Embryonic facial prominence (tissue), 1 donor: ENCODE results near the gene UGP2.
"Not testable (repeated sequence)": the region's sequence is repeated elsewhere in the genome, so short reads cannot be mapped to it uniquely, and the experiment has no call there.

Experiments used
- DNase-seq: peaks from one replicate; pipeline ENCODE4 v3.0.0-alpha.2; 2016; ENCODE audit errors: extremely low spot score

UGP2 gene

GRCh38 chr2:63840081-63840784, 1.5 kb upstream of the UGP2 start:
- DNase-seq, result no peak

- DNase-seq, result peak; percentile 93
Observed at GRCh38 chr2:63840785-63841253, 877 bp upstream of the UGP2 start.

GRCh38 chr2:63842149-63843061, 709 bp downstream of the UGP2 start:
- DNase-seq, result no peak

GRCh38 chr2:63843093-63843492, 1.4 kb downstream of the UGP2 start:
- DNase-seq, result no peak

GRCh38 chr2:63843791-63844190, 2.1 kb downstream of the UGP2 start:
- no peak for DNase-seq

GRCh38 chr2:63844616-63845015, 2.9 kb downstream of the UGP2 start:
- DNase-seq, result no peak

- DNase-seq, result no peak
Observed at GRCh38 chr2:63845866-63846265, 4.2 kb downstream of the UGP2 start.

GRCh38 chr2:63846487-63846886, 4.8 kb downstream of the UGP2 start:
- no peak for DNase-seq

- not testable (repeated sequence) for DNase-seq
Observed at GRCh38 chr2:63847571-63847970, 5.9 kb downstream of the UGP2 start.

- DNase-seq, result no peak
Observed at GRCh38 chr2:63849381-63850203, 7.9 kb downstream of the UGP2 start.

GRCh38 chr2:63850204-63850571, 8.5 kb downstream of the UGP2 start:
- no peak for DNase-seq

GRCh38 chr2:63850649-63851048, 9.0 kb downstream of the UGP2 start:
- no peak for DNase-seq

- no peak for DNase-seq
Observed at GRCh38 chr2:63851691-63852311, 10.1 kb downstream of the UGP2 start.

GRCh38 chr2:63853527-63854310, 12.0 kb downstream of the UGP2 start:
- no peak for DNase-seq

- no peak for DNase-seq
Observed at GRCh38 chr2:63855418-63856302, 14.0 kb downstream of the UGP2 start.

- DNase-seq, result no peak
Observed at GRCh38 chr2:63856303-63856603, 14.6 kb downstream of the UGP2 start.

- no peak for DNase-seq
Observed at GRCh38 chr2:63858291-63858690, 16.6 kb downstream of the UGP2 start.

GRCh38 chr2:63861220-63861822, 19.6 kb downstream of the UGP2 start:
- DNase-seq, result peak; percentile 51

- DNase-seq, result no peak
Observed at GRCh38 chr2:63862806-63863205, 21.1 kb downstream of the UGP2 start.

- DNase-seq, result no peak
Observed at GRCh38 chr2:63863707-63864106, 22.0 kb downstream of the UGP2 start.
